Activated CD4-positive, alpha-beta T cell treated with anti-CD3 and anti-CD28 coated beads for 36 hours (primary cell): ENCODE results near the gene ALDH5A1. TPM values are rescaled to one million over a fixed set of nuclear protein-coding genes. Genes with fewer than 3 reads are reported as not detected.
"Not testable (repeated sequence)": the region's sequence is repeated elsewhere in the genome, so short reads cannot be mapped to it uniquely, and the experiment has no call there.

Source experiments
- ATAC-seq: fragments of 200-7000 bp; cut with Tn5 transposase; one replicate; pipeline ENCODE4 v1.10.0; 2021; ENCODE audit warnings: mild to moderate bottlenecking, moderate library complexity
- CTCF ChIA-PET: fragments of 350-600 bp; sonication (Branson Sonifier 250); formaldehyde crosslinking; loops from one replicate; lab custom pipeline; 2021; ENCODE audit warnings: antibody characterized with exemption; lab: Charles Lee
- POLR2A ChIA-PET: fragments of 350-600 bp; sonication (Branson Sonifier 250); formaldehyde crosslinking; loops from one replicate; lab custom pipeline; 2021; ENCODE audit warnings: antibody characterized with exemption, inconsistent platforms; lab: Charles Lee
- DNase-seq: peaks from one replicate; pipeline ENCODE4 v3.0.0-alpha.2; 2020
- H3K27ac Mint-ChIP-seq: one replicate; pipeline ENCODE4 v1.8.0; 2021; ENCODE audit warnings: mixed read lengths
- H3K27me3 Mint-ChIP-seq: one replicate; pipeline ENCODE4 v1.8.0; 2021; ENCODE audit warnings: mixed read lengths
- H3K36me3 Mint-ChIP-seq: one replicate; pipeline ENCODE4 v1.8.0; 2021; ENCODE audit warnings: low read depth, mixed read lengths
- H3K4me1 Mint-ChIP-seq: one replicate; pipeline ENCODE4 v1.8.0; 2021; ENCODE audit warnings: mixed read lengths
- H3K4me3 Mint-ChIP-seq: one replicate; pipeline ENCODE4 v1.8.0; 2021; ENCODE audit warnings: mild to moderate bottlenecking, moderate library complexity, mixed read lengths
- H3K9me3 Mint-ChIP-seq: one replicate; pipeline ENCODE4 v1.8.0; 2021; ENCODE audit warnings: low read depth, mixed read lengths
- intact Hi-C, 2 experiments: fragments of 100-400 bp; cut with DNase I in 1 of 2; cut with micrococcal nuclease in 1 of 2; formaldehyde crosslinking; loops; one replicate each; pipeline versions ENCODE4 v1.14.2 to v1.15.1; 2022 to 2024; cut with DNase I, micrococcal nuclease
- total RNA-seq, 2 experiments: library from RNA; stranded (reverse); gene quantifications; one replicate each; pipeline ENCODE4 v1.2.3, GENCODE V29; 2021

The ALDH5A1 gene
- total RNA-seq, 2 experiments from 2014 or later = 16.5 to 18.8 TPM

DNA sequence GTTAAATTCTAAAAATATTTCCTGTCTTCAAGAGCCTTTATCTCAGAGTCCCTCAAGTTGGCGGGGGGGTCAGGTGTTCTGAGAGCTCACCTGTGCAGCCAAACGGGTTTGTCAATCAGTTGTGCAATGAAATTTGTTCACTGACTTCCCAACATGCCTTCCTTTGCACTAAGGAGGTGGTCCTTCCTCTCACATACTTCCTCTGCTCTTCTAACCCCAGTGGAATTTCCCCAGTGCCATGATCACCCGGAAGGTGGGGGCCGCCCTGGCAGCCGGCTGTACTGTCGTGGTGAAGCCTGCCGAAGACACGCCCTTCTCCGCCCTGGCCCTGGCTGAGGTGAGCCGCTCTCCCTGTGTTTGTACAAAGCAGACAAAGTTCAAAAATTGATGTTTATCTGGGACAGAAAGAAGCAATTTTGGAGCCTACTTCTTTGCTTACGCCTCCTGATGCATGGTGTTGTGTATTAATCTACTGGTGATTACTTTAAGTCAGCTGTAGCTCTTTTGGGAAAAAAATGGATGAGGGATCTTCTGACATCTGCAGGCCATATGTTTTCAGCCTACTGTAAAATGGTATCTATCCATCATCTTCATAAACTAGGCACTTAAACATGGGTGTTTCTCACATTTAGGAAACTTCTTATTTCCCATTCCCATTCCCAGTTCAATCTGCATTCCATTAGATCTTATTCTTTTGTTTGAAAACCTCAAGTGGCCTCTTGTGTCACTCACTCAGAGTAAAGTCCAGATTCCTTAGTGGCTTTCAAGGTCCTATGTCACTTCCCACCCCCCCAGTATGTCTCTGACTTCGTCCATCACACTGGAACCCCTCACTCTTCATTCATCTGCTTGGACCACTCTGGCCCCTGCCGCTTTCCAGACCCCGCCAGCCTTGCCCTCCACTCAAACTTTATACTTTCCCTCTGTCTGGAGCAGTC is 10.1 kb downstream of the ALDH5A1 start:
- DNase-seq = no peak
- CTCF ChIA-PET = no interaction called here
- peaks cover 4% of the 10 kb centered on the region for H3K4me1 Mint-ChIP-seq
- POLR2A ChIA-PET = no interaction called here
- H3K9me3 Mint-ChIP-seq = peaks cover 3% of the 10 kb centered on the region
- H3K4me3 Mint-ChIP-seq = no peak overlapping the region
- no peaks in the 10 kb centered on the region for H3K27me3 Mint-ChIP-seq
- intact Hi-C loops = no loop called here
- no peak for ATAC-seq
- peaks cover 40% of the 10 kb centered on the region for H3K36me3 Mint-ChIP-seq
- H3K27ac Mint-ChIP-seq = no peak overlapping the region

DNA sequence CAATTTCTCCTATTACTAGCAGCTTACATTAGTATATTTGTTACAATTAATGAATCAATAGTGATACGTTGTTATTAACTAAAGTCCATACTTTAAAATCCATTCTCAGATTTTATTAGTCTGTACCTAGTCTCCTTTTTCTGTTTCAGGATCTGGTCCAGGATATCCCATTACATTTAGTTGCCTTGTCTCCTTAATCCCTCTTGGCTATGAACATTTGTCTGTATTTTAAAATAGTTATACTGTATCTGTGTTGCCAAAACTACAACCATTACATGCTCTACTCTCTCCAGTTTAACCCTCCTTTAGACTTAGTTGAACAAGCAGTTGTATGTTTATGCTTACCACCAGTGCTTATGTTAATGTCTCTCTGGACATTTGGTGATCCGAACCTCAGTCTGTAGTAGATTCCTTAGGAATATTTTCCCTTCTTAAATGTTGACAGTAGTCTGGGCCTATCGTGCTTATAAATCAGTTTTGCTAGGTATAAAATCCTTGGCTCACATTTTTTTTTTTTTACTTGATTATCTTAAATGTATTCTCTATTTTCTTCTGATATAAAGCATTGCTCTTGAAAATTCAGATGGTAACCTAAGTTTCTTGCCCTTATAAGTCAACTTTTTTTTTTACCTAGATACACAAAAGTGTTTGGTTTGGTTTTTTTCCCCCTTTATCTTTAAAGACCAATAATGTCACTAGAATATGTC is 12.2 kb downstream of the ALDH5A1 start:
- CTCF ChIA-PET = interaction anchor here (0.6 kb wide), 1 partner anchor 138 kb away, joined by 3 read pairs; no protein-coding TSS in a partner anchor
- ATAC-seq (no peak), DNase-seq (no peak)
- peaks cover 3% of the 10 kb centered on the region for H3K9me3 Mint-ChIP-seq
- peaks cover 55% of the 10 kb centered on the region for H3K36me3 Mint-ChIP-seq
- POLR2A ChIA-PET = no interaction called here
- no peak overlapping the region for H3K27ac Mint-ChIP-seq
- no peak overlapping the region for H3K4me3 Mint-ChIP-seq
- peaks cover 2% of the 10 kb centered on the region for H3K4me1 Mint-ChIP-seq
- intact Hi-C loops = no loop called here
- H3K27me3 Mint-ChIP-seq = no peaks in the 10 kb centered on the region

DNA sequence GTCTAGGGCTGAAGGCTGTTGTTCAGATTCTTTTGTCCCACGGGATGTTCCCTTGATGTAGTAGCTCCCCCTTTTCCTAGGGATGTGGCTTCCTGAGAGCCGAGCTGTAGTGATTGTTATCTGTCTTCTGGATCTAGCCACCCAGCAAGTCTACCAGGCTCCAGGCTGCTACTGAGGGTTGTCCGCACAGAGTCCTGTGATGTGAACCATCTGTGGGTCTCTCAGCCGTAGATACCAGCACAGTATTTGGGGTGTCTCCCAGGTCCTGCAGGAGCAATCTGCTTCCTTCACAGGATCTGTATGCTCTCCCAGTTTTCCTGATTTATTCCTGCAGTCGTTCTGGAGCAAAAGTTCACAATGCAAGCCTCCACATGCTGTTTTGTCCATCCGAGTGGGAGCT is 17.2 kb downstream of the ALDH5A1 start:
- CTCF ChIA-PET = interaction anchor here (0.6 to 1.1 kb wide), 2 partner anchors 9 to 178 kb away, joined by 3 read pairs; no protein-coding TSS in a partner anchor
- ATAC-seq, H3K4me3 Mint-ChIP-seq, DNase-seq, POLR2A ChIA-PET, intact Hi-C loops, H3K27me3 Mint-ChIP-seq, H3K9me3 Mint-ChIP-seq, H3K27ac Mint-ChIP-seq, H3K4me1 Mint-ChIP-seq: not testable (repeated sequence)
- H3K36me3 Mint-ChIP-seq = peaks cover 48% of the 10 kb centered on the region

DNA sequence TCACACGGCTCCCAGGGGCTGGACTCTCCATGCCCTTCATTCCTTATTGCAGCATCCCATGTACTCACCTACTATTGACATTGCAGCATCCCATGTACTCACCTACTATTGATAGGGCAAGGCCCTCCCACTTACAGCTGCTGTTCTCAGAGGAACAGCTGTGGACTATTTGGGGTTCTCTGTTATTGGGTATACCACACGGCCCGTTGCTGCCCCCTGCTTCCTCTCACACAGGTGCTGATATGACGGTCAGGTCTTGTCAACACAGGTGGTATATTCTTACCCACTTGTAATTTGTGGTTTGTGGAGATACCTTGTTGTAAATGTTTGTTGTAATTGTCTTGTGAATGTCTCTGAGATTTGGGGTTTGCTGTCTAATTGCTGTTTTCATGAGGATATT is 18.8 kb downstream of the ALDH5A1 start:
- H3K27me3 Mint-ChIP-seq = no peaks in the 10 kb centered on the region
- CTCF ChIA-PET = interaction anchor here (1.7 kb wide), 1 partner anchor 19 kb away, joined by 9 read pairs; the partner anchor contains the start of gene ALDH5A1
- H3K9me3 Mint-ChIP-seq = no peaks in the 10 kb centered on the region
- H3K4me3 Mint-ChIP-seq = no peak overlapping the region
- H3K36me3 Mint-ChIP-seq = peaks cover 35% of the 10 kb centered on the region
- no peak overlapping the region for H3K27ac Mint-ChIP-seq
- intact Hi-C loops = no loop called here
- DNase-seq (no peak), ATAC-seq (no peak)
- POLR2A ChIA-PET = interaction anchor here (0.7 kb wide), 1 partner anchor 14 kb away, joined by 3 read pairs; no protein-coding TSS in a partner anchor
- H3K4me1 Mint-ChIP-seq = peaks cover 7% of the 10 kb centered on the region

DNA sequence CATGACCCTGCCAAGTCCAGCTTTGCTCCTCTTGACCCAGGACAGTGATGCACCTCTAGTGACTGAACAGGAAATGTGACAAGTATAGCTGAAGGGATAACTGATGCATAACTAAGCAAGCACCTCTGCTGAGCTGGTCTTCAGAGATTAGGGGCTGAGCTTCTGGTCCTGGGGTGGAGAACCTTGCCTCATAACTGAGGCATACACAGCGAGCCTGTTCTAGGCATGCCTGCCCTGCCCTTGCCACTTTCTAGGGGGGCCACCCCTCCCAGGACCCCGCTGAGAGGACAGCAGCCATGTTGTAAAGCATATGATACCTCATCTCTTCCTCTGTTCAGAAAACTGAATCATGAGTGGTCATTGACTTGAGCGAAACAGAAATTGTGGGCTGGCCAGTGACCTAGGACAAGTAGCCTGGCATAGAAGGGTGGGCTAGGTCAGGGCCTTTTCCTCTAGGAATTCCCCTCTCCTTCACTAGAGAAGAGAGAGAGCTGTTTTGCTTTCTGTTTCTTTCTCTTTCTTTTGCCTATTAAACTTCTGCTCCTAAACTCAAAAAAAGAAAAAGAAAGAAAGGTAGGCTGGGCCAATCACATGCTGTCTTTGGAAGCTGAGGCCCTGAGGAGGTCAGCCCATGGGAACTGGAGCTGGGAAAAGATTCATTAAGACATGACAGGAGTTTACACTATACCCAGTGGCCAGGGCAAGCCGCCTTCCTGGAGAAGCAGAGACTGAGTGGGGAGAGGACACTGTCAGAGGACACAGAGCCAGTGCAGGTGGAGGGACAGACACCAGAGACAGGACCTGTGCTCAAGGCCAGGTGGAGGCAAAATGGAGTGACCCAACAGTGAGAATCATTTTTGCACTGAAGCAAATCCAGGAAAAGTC is 23.1 kb downstream of the ALDH5A1 start:
- peak overlapping the region; percentile 65 for H3K27ac Mint-ChIP-seq
- POLR2A ChIA-PET = no interaction called here
- no peak overlapping the region for H3K4me3 Mint-ChIP-seq
- no peaks in the 10 kb centered on the region for H3K9me3 Mint-ChIP-seq
- no peaks in the 10 kb centered on the region for H3K27me3 Mint-ChIP-seq
- CTCF ChIA-PET = no interaction called here
- ATAC-seq = no peak
- peaks cover 10% of the 10 kb centered on the region for H3K36me3 Mint-ChIP-seq
- intact Hi-C loops = no loop called here
- DNase-seq = no peak
- peaks cover 5% of the 10 kb centered on the region for H3K4me1 Mint-ChIP-seq

DNA sequence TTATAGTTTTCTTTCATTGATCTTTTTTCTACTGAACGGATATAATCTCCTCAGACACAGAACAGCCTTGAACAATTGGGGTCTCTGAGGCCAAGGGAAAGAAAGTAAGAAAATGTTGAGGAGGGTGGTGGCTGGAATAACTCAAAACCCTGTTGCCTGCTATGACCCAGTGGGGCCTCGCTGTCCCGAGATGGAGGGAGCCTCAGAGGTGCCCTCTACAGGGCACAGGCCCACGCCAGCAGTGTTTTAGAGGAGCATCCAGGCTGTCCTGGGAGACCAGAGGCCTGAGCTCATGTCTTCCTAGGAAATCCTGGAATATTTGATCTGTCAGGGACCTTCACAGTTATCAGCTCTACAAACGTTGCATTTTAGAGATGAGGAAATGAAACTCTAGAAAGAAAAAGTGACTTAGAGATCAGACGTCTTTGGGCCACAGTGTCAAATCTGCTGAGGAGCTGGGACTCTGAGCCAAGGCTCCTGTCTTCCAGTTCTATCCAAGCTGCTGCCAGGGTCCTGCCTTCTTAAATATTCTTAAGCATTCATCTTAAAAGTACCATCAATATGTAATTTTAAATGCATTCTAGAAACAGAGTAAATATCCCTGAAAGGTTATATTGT is 26.3 kb downstream of the ALDH5A1 start:
- POLR2A ChIA-PET = no interaction called here
- Mint-ChIP-seq H3K27ac (no peak overlapping the region), H3K36me3 (no peaks in the 10 kb centered on the region), H3K4me1 (peaks cover 7% of the 10 kb centered on the region), H3K4me3 (no peak overlapping the region), H3K9me3 (no peaks in the 10 kb centered on the region), H3K27me3 (no peaks in the 10 kb centered on the region)
- intact Hi-C loops = loop anchor here in 1 of 2 experiments (1.0 to 10.0 kb wide), 4 partner anchors 89 to 244 kb away; no protein-coding TSS in a partner anchor
- CTCF ChIA-PET = interaction anchor here (0.6 to 3.2 kb wide), 12 partner anchors 8 to 247 kb away, joined by 3 to 10 read pairs (median 3); partner anchors contain the start of gene ALDH5A1
- ATAC-seq (peak; percentile 88), DNase-seq (peak; percentile 65)

DNA sequence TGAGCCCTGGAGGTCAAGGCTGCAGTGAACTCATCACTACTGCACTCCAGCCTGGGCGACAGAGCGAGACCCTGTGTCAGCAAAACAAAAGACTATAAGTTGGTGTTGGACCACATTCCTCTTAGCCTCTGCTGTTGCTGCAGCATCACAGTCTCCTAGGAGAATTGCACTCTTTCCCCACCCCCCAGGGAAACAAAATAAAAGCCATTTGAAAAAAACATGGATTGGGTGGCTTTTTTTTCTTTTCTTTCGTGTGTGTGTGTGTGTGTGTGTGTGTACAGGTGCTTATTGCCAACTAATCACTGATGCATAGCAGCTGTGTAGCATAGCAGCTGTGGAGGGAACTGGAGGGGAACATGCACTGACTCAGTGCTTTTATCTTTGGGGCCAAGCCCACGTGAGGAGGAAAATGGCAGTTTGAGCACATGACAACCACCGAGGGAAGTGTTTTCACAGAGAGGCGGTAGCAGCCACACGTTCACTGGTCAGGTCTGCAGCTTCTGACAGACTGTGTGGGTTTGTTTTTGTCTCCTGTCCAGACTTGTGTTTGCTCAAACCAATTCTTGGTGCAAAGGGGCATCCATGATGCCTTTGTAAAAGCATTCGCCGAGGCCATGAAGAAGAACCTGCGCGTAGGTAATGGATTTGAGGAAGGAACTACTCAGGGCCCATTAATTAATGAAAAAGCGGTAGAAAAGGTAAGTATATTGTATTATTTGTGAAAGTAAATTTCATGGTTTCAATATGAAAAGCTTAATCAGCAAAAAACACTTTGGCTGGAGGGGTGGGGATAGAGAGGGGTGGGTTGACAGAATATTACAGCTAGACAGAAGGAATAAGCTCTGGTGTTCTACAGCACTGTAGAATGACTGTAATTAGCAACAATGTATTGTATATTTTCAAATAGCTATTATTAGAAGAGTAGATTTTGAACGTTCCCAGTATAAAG is 27.7 kb downstream of the ALDH5A1 start:
- intact Hi-C loops = loop anchor here in 1 of 2 experiments (5.0 to 10.0 kb wide), 3 partner anchors 90 to 242 kb away; no protein-coding TSS in a partner anchor
- DNase-seq (no peak), ATAC-seq (no peak)
- no peak overlapping the region for H3K4me3 Mint-ChIP-seq
- CTCF ChIA-PET = interaction anchor here (0.6 to 3.2 kb wide), 11 partner anchors 12 to 310 kb away, joined by 3 to 10 read pairs (median 3); partner anchors contain the start of gene ALDH5A1
- no peaks in the 10 kb centered on the region for H3K27me3 Mint-ChIP-seq
- H3K36me3 Mint-ChIP-seq = no peaks in the 10 kb centered on the region
- H3K9me3 Mint-ChIP-seq = no peaks in the 10 kb centered on the region
- no peak overlapping the region for H3K27ac Mint-ChIP-seq
- H3K4me1 Mint-ChIP-seq = peaks cover 10% of the 10 kb centered on the region
- POLR2A ChIA-PET = no interaction called here

DNA sequence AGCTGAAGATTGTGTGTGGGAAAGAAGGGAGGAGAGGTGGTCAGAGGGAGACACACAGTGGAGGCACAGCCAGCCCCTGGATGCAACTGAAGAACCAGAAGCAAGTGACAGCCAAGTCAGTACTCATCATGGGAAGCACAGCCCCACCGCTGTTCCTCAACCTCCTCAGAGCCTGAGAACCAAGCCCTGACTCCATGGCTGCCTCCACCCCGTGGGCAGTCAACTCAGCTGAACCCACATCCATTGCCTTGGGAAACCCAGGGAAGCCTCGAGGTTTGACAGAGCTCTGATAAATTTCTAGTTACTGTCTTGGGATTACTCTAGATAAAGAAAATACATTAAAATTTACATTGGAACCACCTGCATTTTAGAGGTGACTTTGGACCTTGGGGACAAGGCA is 29.6 kb downstream of the ALDH5A1 start:
- DNase-seq (no peak), ATAC-seq (no peak)
- Mint-ChIP-seq H3K36me3 (peaks cover 2% of the 10 kb centered on the region), H3K27ac (no peak overlapping the region), H3K4me1 (peaks cover 10% of the 10 kb centered on the region), H3K27me3 (no peaks in the 10 kb centered on the region), H3K9me3 (no peaks in the 10 kb centered on the region), H3K4me3 (no peak overlapping the region)
- intact Hi-C loops = loop anchor here in 1 of 2 experiments (5.0 to 10.0 kb wide), 3 partner anchors 92 to 240 kb away; no protein-coding TSS in a partner anchor
- POLR2A ChIA-PET = interaction anchor here (0.6 kb wide), 1 partner anchor 76 kb away, joined by 4 read pairs; no protein-coding TSS in a partner anchor
- CTCF ChIA-PET = interaction anchor here (0.8 to 1.6 kb wide), 3 partner anchors 13 to 219 kb away, joined by 3 to 4 read pairs (median 4); no protein-coding TSS in a partner anchor

DNA sequence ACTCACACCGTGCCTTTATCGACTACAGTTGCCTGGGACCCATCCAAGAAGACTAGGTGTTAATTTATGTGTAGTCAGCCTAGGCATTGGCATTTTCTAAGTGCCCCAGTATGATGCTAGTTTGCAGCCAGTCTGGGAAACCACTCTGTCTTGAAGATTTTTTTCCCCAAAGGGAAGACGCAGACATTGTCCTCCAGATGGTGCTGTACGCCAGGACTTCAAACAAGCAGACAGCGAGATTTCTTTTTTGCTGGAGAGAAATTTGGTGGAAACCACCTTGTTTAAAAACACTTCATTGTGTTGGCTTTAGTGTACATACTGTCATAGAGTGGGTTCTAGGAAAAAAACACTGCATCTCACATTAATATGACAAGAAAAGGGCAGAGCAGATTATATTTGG is 30.0 kb downstream of the ALDH5A1 start:
- peak; percentile 37 for ATAC-seq
- H3K27me3 Mint-ChIP-seq = no peaks in the 10 kb centered on the region
- H3K4me1 Mint-ChIP-seq = peaks cover 10% of the 10 kb centered on the region
- DNase-seq = peak; percentile 40
- H3K9me3 Mint-ChIP-seq = no peaks in the 10 kb centered on the region
- intact Hi-C loops = loop anchor here in 1 of 2 experiments (5.0 to 10.0 kb wide), 3 partner anchors 93 to 240 kb away; no protein-coding TSS in a partner anchor
- ChIA-PET CTCF (no interaction called here), POLR2A (interaction anchor here (0.6 kb wide), 1 partner anchor 77 kb away, joined by 4 read pairs; no protein-coding TSS in a partner anchor)
- H3K27ac Mint-ChIP-seq = no peak overlapping the region
- H3K4me3 Mint-ChIP-seq = no peak overlapping the region
- peaks cover 2% of the 10 kb centered on the region for H3K36me3 Mint-ChIP-seq
